GM10266 (cell line): ENCODE measurements around the gene B3GLCT.

Experiments
- DNase-seq: peaks from one replicate; pipeline ENCODE4 v3.0.0; 2012; ENCODE audit errors: extremely low spot score
- TF ChIP-seq, protein P1 (sequence below): IDR thresholded peaks from 2 replicates; pipeline ENCODE4 v1.5.1; 2012; ENCODE audit warnings: mild to moderate bottlenecking, low read depth; ENCODE audit not compliant: control insufficient read depth, insufficient read depth; ENCODE audit errors: missing control alignments

Gene B3GLCT

GRCh38 chr13:31357581-31357980, 157.8 kb downstream of the B3GLCT start:
- TF ChIP-seq, protein P1, sequence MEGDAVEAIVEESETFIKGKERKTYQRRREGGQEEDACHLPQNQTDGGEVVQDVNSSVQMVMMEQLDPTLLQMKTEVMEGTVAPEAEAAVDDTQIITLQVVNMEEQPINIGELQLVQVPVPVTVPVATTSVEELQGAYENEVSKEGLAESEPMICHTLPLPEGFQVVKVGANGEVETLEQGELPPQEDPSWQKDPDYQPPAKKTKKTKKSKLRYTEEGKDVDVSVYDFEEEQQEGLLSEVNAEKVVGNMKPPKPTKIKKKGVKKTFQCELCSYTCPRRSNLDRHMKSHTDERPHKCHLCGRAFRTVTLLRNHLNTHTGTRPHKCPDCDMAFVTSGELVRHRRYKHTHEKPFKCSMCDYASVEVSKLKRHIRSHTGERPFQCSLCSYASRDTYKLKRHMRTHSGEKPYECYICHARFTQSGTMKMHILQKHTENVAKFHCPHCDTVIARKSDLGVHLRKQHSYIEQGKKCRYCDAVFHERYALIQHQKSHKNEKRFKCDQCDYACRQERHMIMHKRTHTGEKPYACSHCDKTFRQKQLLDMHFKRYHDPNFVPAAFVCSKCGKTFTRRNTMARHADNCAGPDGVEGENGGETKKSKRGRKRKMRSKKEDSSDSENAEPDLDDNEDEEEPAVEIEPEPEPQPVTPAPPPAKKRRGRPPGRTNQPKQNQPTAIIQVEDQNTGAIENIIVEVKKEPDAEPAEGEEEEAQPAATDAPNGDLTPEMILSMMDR: no peak
- no peak for DNase-seq

- TF ChIP-seq, protein P1: no peak
- DNase-seq: no peak
These were observed 161.9 kb downstream of the B3GLCT start for GRCh38 chr13:31361673-31362072.

- DNase-seq: no peak
- TF ChIP-seq, protein P1: no peak
These were observed 165.9 kb downstream of the B3GLCT start for GRCh38 chr13:31365630-31366029.

DNA sequence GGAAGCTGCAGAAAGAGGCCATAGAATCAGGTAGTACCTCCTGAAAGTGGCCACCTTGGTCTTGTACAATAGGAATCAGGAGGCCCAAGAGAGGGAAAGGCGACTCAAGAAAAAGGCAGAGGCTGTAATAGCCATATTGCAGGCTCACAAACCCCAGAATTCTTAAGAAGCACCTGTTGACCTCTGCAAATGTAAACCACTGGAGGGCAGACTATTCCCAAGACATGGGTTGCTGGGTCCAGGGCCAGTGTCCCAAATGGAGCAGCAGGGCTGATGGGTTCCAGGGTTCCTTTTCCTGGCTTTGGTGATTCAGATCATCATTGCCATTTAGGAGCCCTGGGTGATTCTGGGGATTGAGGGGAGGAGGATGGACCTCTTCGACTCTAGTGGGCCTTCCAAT, 167.6 kb downstream of the B3GLCT start:
- no peak for DNase-seq
- TF ChIP-seq, protein P1: no peak

- DNase-seq: no peak
- TF ChIP-seq, protein P1: no peak
These were observed 169.4 kb downstream of the B3GLCT start for GRCh38 chr13:31369213-31369612.

DNA sequence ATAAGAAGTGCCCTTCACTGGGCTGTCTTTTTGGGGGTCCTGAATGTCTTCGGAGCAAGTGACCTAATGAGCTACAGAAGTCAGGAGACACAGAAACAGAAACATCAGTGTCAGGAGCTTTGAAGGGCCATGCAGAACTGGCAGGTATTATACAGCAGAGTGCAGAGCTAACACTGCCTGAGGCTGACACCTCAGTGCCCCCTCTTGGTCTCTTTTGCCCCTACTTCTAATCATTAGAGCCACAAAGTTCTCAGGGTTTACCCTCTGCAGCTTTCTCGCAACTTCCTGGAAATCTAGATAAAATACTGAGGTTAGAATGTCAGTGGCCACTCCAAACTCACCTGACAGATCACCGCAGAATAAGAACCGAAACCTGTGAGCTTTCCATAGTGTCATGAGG, 172.7 kb downstream of the B3GLCT start:
- TF ChIP-seq, protein P1: no peak
- no peak for DNase-seq

GRCh38 chr13:31374682-31375081, 174.9 kb downstream of the B3GLCT start:
- TF ChIP-seq, protein P1: no peak
- no peak for DNase-seq
